ENCODE measurements around the gene TTC28.

GRCh38 chr22:28239941-28240340, 439.7 kb downstream of the TTC28 start:
- TF ChIP-seq POLR2AphosphoS5 (IDR thresholded peaks at IDR 0.05) (no peak), CTCF (IDR thresholded peaks at IDR 0.05) (no peak)

All from esophagus muscularis mucosa (tissue), 3 donors.